Activated CD8-positive, alpha-beta T cell treated with anti-CD3 and anti-CD28 coated beads, Interleukin-2, amount 10 ng/mL, durations not matched to agents 7 days and 5 days (primary cell): Measurements from ENCODE around the gene AHRR. TPM values are rescaled to one million over a fixed set of nuclear protein-coding genes. Genes with fewer than 3 reads are reported as not detected.

Source experiments
- ATAC-seq: fragments of 150-1000 bp; cut with Tn5 transposase; one replicate; pipeline ENCODE4 v1.10.0; 2021; ENCODE audit warnings: moderate library complexity
- CTCF ChIA-PET: fragments of 350-600 bp; sonication (Branson Sonifier 250); formaldehyde crosslinking; loops from one replicate; lab custom pipeline; 2021; ENCODE audit warnings: antibody characterized with exemption; lab: Charles Lee
- POLR2A ChIA-PET: fragments of 350-600 bp; sonication (Branson Sonifier 250); formaldehyde crosslinking; loops from one replicate; lab custom pipeline; 2021; ENCODE audit warnings: antibody characterized with exemption; lab: Charles Lee
- DNase-seq: peaks from one replicate; pipeline ENCODE4 v3.0.0-alpha.2; 2020
- H3K27ac Mint-ChIP-seq: one replicate; pipeline ENCODE4 v1.8.0; 2021; ENCODE audit warnings: mild to moderate bottlenecking, mixed read lengths
- H3K27me3 Mint-ChIP-seq: one replicate; pipeline ENCODE4 v1.8.0; 2021; ENCODE audit warnings: low read depth, mixed read lengths
- H3K36me3 Mint-ChIP-seq: one replicate; pipeline ENCODE4 v1.8.0; 2021; ENCODE audit warnings: low read depth, mixed read lengths
- H3K4me1 Mint-ChIP-seq: one replicate; pipeline ENCODE4 v1.8.0; 2021; ENCODE audit warnings: low read depth, mixed read lengths
- H3K4me3 Mint-ChIP-seq: one replicate; pipeline ENCODE4 v1.8.0; 2021; ENCODE audit warnings: mild to moderate bottlenecking, mixed read lengths
- H3K9me3 Mint-ChIP-seq: one replicate; pipeline ENCODE4 v1.8.0; 2022; ENCODE audit warnings: mixed read lengths; ENCODE audit not compliant: insufficient read depth
- total RNA-seq, 2 experiments: library from RNA; stranded (reverse); gene quantifications; one replicate each; pipeline ENCODE4 v1.2.3, GENCODE V29; 2021

The AHRR gene
- total RNA-seq, 2 experiments from 2014 or later = 56.1 to 57.2 TPM

- Mint-ChIP-seq H3K4me1 (peaks cover 45% of the 10 kb centered on the region), H3K27me3 (no peaks in the 10 kb centered on the region), H3K36me3 (peaks cover 59% of the 10 kb centered on the region), H3K9me3 (peaks cover 7% of the 10 kb centered on the region), H3K4me3 (no peak overlapping the region), H3K27ac (peak overlapping the region; percentile 30)
- ChIA-PET POLR2A (interaction anchor here (0.5 to 2.0 kb wide), 8 partner anchors 9 to 228 kb away, joined by 3 to 7 read pairs (median 4); partner anchors contain the start of genes CCDC127 and SDHA), CTCF (interaction anchor here (0.6 to 3.0 kb wide), 33 partner anchors 11 to 721 kb away, joined by 3 to 29 read pairs (median 4); partner anchors contain the start of gene AHRR)
- DNase-seq = no peak
- no peak for ATAC-seq
Measured at GRCh38 chr5:446066-446882, 124.8 kb downstream of the AHRR start.

- CTCF ChIA-PET = interaction anchor here (0.6 to 3.0 kb wide), 31 partner anchors 10 to 720 kb away, joined by 3 to 29 read pairs (median 4); partner anchors contain the start of gene AHRR
- Mint-ChIP-seq H3K27me3 (no peaks in the 10 kb centered on the region), H3K36me3 (peaks cover 65% of the 10 kb centered on the region), H3K27ac (no peak overlapping the region), H3K4me1 (peaks cover 43% of the 10 kb centered on the region), H3K9me3 (peaks cover 13% of the 10 kb centered on the region), H3K4me3 (no peak overlapping the region)
- POLR2A ChIA-PET = interaction anchor here (0.6 to 2.0 kb wide), 6 partner anchors 9 to 229 kb away, joined by 3 to 7 read pairs (median 4); partner anchors contain the start of genes CCDC127 and SDHA
- ATAC-seq (no peak), DNase-seq (no peak)
Measured at GRCh38 chr5:446883-447263, 125.4 kb downstream of the AHRR start.

- DNase-seq (no peak), ATAC-seq (no peak)
- Mint-ChIP-seq H3K9me3 (peaks cover 19% of the 10 kb centered on the region), H3K27me3 (no peaks in the 10 kb centered on the region), H3K36me3 (peaks cover 71% of the 10 kb centered on the region), H3K27ac (no peak overlapping the region), H3K4me3 (no peak overlapping the region), H3K4me1 (peaks cover 44% of the 10 kb centered on the region)
- CTCF ChIA-PET = interaction anchor here (0.9 to 3.0 kb wide), 16 partner anchors 9 to 208 kb away, joined by 3 to 29 read pairs (median 4); no protein-coding TSS in a partner anchor
- POLR2A ChIA-PET = interaction anchor here (1.5 to 2.0 kb wide), 2 partner anchors 25 to 27 kb away, joined by 5 to 7 read pairs; no protein-coding TSS in a partner anchor
Measured at GRCh38 chr5:447501-447900, 126.0 kb downstream of the AHRR start.

- no peak overlapping the region for H3K4me3 Mint-ChIP-seq
- H3K9me3 Mint-ChIP-seq = peaks cover 21% of the 10 kb centered on the region
- POLR2A ChIA-PET = interaction anchor here (1.1 kb wide), 1 partner anchor 11 kb away, joined by 3 read pairs; no protein-coding TSS in a partner anchor
- H3K4me1 Mint-ChIP-seq = peaks cover 49% of the 10 kb centered on the region
- no peak for ATAC-seq
- H3K27ac Mint-ChIP-seq = no peak overlapping the region
- peaks cover 76% of the 10 kb centered on the region for H3K36me3 Mint-ChIP-seq
- no peak for DNase-seq
- CTCF ChIA-PET = interaction anchor here (1.6 to 2.5 kb wide), 2 partner anchors 13 to 131 kb away, joined by 4 to 7 read pairs; no protein-coding TSS in a partner anchor
- no peaks in the 10 kb centered on the region for H3K27me3 Mint-ChIP-seq
Measured at GRCh38 chr5:448061-448765, 126.7 kb downstream of the AHRR start.

- ChIA-PET POLR2A (interaction anchor here (1.1 kb wide), 1 partner anchor 12 kb away, joined by 3 read pairs; no protein-coding TSS in a partner anchor), CTCF (interaction anchor here (1.6 kb wide), 1 partner anchor 132 kb away, joined by 4 read pairs; no protein-coding TSS in a partner anchor)
- no peak for ATAC-seq
- Mint-ChIP-seq H3K27ac (no peak overlapping the region), H3K4me1 (peaks cover 51% of the 10 kb centered on the region), H3K9me3 (peaks cover 21% of the 10 kb centered on the region), H3K4me3 (no peak overlapping the region), H3K27me3 (no peaks in the 10 kb centered on the region), H3K36me3 (peaks cover 81% of the 10 kb centered on the region)
- DNase-seq = no peak
Measured at GRCh38 chr5:448766-449090, 127.2 kb downstream of the AHRR start.

- Mint-ChIP-seq H3K27ac (no peak overlapping the region), H3K4me3 (no peak overlapping the region), H3K27me3 (no peaks in the 10 kb centered on the region), H3K9me3 (peaks cover 21% of the 10 kb centered on the region), H3K36me3 (peaks cover 84% of the 10 kb centered on the region), H3K4me1 (peaks cover 52% of the 10 kb centered on the region)
- ATAC-seq = no peak
- no peak for DNase-seq
- ChIA-PET CTCF (interaction anchor here (1.6 kb wide), 1 partner anchor 132 kb away, joined by 4 read pairs; no protein-coding TSS in a partner anchor), POLR2A (interaction anchor here (1.1 kb wide), 1 partner anchor 12 kb away, joined by 3 read pairs; no protein-coding TSS in a partner anchor)
Measured at GRCh38 chr5:449151-449550, 127.6 kb downstream of the AHRR start.

- H3K36me3 Mint-ChIP-seq = peaks cover 90% of the 10 kb centered on the region
- H3K4me1 Mint-ChIP-seq = peaks cover 36% of the 10 kb centered on the region
- peaks cover 21% of the 10 kb centered on the region for H3K9me3 Mint-ChIP-seq
- H3K27me3 Mint-ChIP-seq = no peaks in the 10 kb centered on the region
- ATAC-seq (no peak), DNase-seq (no peak)
- CTCF ChIA-PET = no interaction called here
- POLR2A ChIA-PET = interaction anchor here (0.6 kb wide), 1 partner anchor 207 kb away, joined by 4 read pairs; no protein-coding TSS in a partner anchor
- no peak overlapping the region for H3K27ac Mint-ChIP-seq
- H3K4me3 Mint-ChIP-seq = no peak overlapping the region
Measured at GRCh38 chr5:451587-452458, 130.3 kb downstream of the AHRR start.

GRCh38 chr5:452978-453710 is 131.6 kb downstream of the AHRR start:
- CTCF ChIA-PET = interaction anchor here (0.5 to 1.3 kb wide), 4 partner anchors 11 to 920 kb away, joined by 3 to 5 read pairs (median 4); no protein-coding TSS in a partner anchor

GRCh38 chr5:453725-454481 is 132.4 kb downstream of the AHRR start:
- Mint-ChIP-seq H3K27me3 (no peaks in the 10 kb centered on the region), H3K4me1 (peaks cover 39% of the 10 kb centered on the region), H3K9me3 (peaks cover 21% of the 10 kb centered on the region), H3K4me3 (no peak overlapping the region), H3K27ac (peak overlapping the region; percentile 75), H3K36me3 (peaks cover 88% of the 10 kb centered on the region)
- peak; percentile 57 for ATAC-seq
- DNase-seq = peak; percentile 40
- ChIA-PET POLR2A (interaction anchor here (0.8 to 1.8 kb wide), 2 partner anchors 10 to 12 kb away, joined by 4 to 5 read pairs; no protein-coding TSS in a partner anchor), CTCF (interaction anchor here (0.9 to 1.3 kb wide), 3 partner anchors 10 to 266 kb away, joined by 3 to 5 read pairs (median 5); no protein-coding TSS in a partner anchor)

More at GRCh38 chr5:452978-453710, 131.6 kb downstream of the AHRR start:
- Mint-ChIP-seq H3K27me3 (no peaks in the 10 kb centered on the region), H3K9me3 (peaks cover 21% of the 10 kb centered on the region), H3K27ac (peak overlapping the region; percentile 75), H3K36me3 (peaks cover 87% of the 10 kb centered on the region), H3K4me3 (peak overlapping the region; percentile 35), H3K4me1 (peaks cover 33% of the 10 kb centered on the region)
- ATAC-seq (peak; percentile 46), DNase-seq (no peak)
- POLR2A ChIA-PET = interaction anchor here (1.8 kb wide), 1 partner anchor 13 kb away, joined by 4 read pairs; no protein-coding TSS in a partner anchor
